Neural cell (in vitro differentiated cells): ENCODE data around the gene DESI2. TPM values are rescaled to one million over a fixed set of nuclear protein-coding genes. Genes with fewer than 3 reads are reported as not detected.

Source experiments
- H2AFZ ChIP-seq: fragments of 200-600, 300-800 bp; sonication (generic), shearing (Covaris generic); 2 replicates; pipeline ENCODE4 v1.6.0; 2014; ENCODE audit warnings: low read depth, mild to moderate bottlenecking, antibody characterized with exemption, low read length, moderate library complexity
- H3F3A ChIP-seq: fragments of 200-600 bp; shearing (Covaris generic); 2 replicates; pipeline ENCODE4 v1.6.1; 2016; ENCODE audit warnings: mild to moderate bottlenecking, moderate library complexity, mixed read lengths, antibody characterized with exemption, low read length; ENCODE audit not compliant: insufficient read depth, poor library complexity, severe bottlenecking
- H3K27ac ChIP-seq: fragments of 200-600, 300-800 bp; sonication (generic), shearing (Covaris generic); 2 replicates; pipeline ENCODE4 v1.5.1; 2014; ENCODE audit warnings: mild to moderate bottlenecking, low read length, moderate library complexity
- H3K27me3 ChIP-seq: fragments of 300-800, 200-600 bp; sonication (generic), shearing (Covaris generic); 2 replicates; pipeline ENCODE4 v1.6.0; 2014; ENCODE audit warnings: mild to moderate bottlenecking, low read depth, low read length, moderate library complexity; ENCODE audit not compliant: insufficient read depth
- H3K36me3 ChIP-seq: fragments of 300-800, 200-600 bp; sonication (generic), shearing (Covaris generic); 2 replicates; pipeline ENCODE4 v1.5.1; 2014; ENCODE audit warnings: mild to moderate bottlenecking, antibody characterized with exemption, low read length, moderate library complexity; ENCODE audit not compliant: insufficient read depth
- H3K4me2 ChIP-seq: fragments of 300-800, 200-600 bp; sonication (generic), shearing (Covaris generic); 2 replicates; pipeline ENCODE4 v1.6.0; 2014; ENCODE audit warnings: mild to moderate bottlenecking, low read length
- H3K4me3 ChIP-seq: fragments of 300-800, 200-600 bp; sonication (generic), shearing (Covaris generic); 2 replicates; pipeline ENCODE4 v1.5.1; 2014; ENCODE audit warnings: mild to moderate bottlenecking, low read length, moderate library complexity
- H3K79me2 ChIP-seq: fragments of 200-600 bp; shearing (Covaris generic); replicated peaks from 2 replicates; pipeline ENCODE4 v1.6.0; 2014; ENCODE audit warnings: mild to moderate bottlenecking, low read length, moderate library complexity; ENCODE audit not compliant: insufficient read depth
- H3K9ac ChIP-seq: fragments of 300-800, 200-600 bp; sonication (generic), shearing (Covaris generic); 2 replicates; pipeline ENCODE4 v1.6.1; 2016; ENCODE audit warnings: mild to moderate bottlenecking, low read length, mixed read lengths
- H3K9me2 ChIP-seq: fragments of 200-600 bp; shearing (Covaris generic); 2 replicates; pipeline ENCODE4 v1.6.1; 2016; ENCODE audit warnings: mild to moderate bottlenecking, low read length, mixed read lengths; ENCODE audit not compliant: insufficient read depth
- H3K9me3 ChIP-seq: fragments of 200-600, 300-800 bp; sonication (generic), shearing (Covaris generic); 2 replicates; pipeline ENCODE4 v1.6.1; 2016; ENCODE audit warnings: mild to moderate bottlenecking, mixed run types, low read length, moderate library complexity, mixed read lengths
- H4K20me1 ChIP-seq: fragments of 200-600 bp; shearing (Covaris generic); 2 replicates; pipeline ENCODE4 v1.6.1; 2016; ENCODE audit warnings: mild to moderate bottlenecking, mixed run types; ENCODE audit not compliant: insufficient read depth
- CTCF ChIP-seq: fragments of 450-650 bp; IDR thresholded peaks from 2 replicates; pipeline ENCODE4 v1.5.1; 2014; ENCODE audit warnings: antibody characterized with exemption, mild to moderate bottlenecking, moderate library complexity; ENCODE audit not compliant: poor library complexity, severe bottlenecking
- EP300 ChIP-seq: fragments of 450-650 bp; conservative IDR thresholded peaks from 2 replicates; pipeline ENCODE4 v1.6.1; 2014; ENCODE audit warnings: antibody characterized with exemption, mild to moderate bottlenecking, moderate library complexity; ENCODE audit not compliant: poor library complexity, severe bottlenecking
- EZH2 ChIP-seq: fragments of 200-600, 300-800 bp; shearing (Covaris generic), sonication (generic); IDR thresholded peaks from 2 replicates; pipeline ENCODE4 v1.6.1; 2014; ENCODE audit warnings: antibody characterized with exemption, low read length, borderline replicate concordance, mild to moderate bottlenecking; ENCODE audit not compliant: insufficient read depth, poor library complexity, severe bottlenecking
- MXI1 ChIP-seq: fragments of 450-650 bp; conservative IDR thresholded peaks from 2 replicates; pipeline ENCODE4 v1.6.1; 2014; ENCODE audit warnings: antibody characterized with exemption, mild to moderate bottlenecking; ENCODE audit not compliant: poor library complexity, severe bottlenecking
- POLR2AphosphoS5 ChIP-seq: IDR thresholded peaks from 2 replicates; pipeline ENCODE4 v1.6.1; 2012
- RAD21 ChIP-seq: fragments of 450-650 bp; conservative IDR thresholded peaks from 2 replicates; pipeline ENCODE4 v1.6.1; 2014; ENCODE audit warnings: antibody characterized with exemption, mild to moderate bottlenecking, moderate library complexity
- SMC3 ChIP-seq: fragments of 450-650 bp; conservative IDR thresholded peaks from 2 replicates; pipeline ENCODE4 v1.6.1; 2014; ENCODE audit warnings: antibody characterized with exemption, mild to moderate bottlenecking, moderate library complexity; ENCODE audit not compliant: poor library complexity
- TAF1 ChIP-seq: IDR thresholded peaks from 2 replicates; pipeline ENCODE4 v1.6.1; 2012; ENCODE audit warnings: low read depth
- polyA plus RNA-seq: library from polyadenylated mRNA; depleted of rRNA; stranded (reverse); fragments of >200 nt; gene quantifications from 2 replicates; pipeline ENCODE4 v1.2.3, GENCODE V29; 2014
- TF ChIP-seq, protein P1 (sequence below): IDR thresholded peaks from 2 replicates; pipeline ENCODE4 v1.6.1; 2012; ENCODE audit warnings: borderline replicate concordance

DESI2 gene
- polyA plus RNA-seq, 1 donor from 2014 or later: 30.8 TPM

DNA sequence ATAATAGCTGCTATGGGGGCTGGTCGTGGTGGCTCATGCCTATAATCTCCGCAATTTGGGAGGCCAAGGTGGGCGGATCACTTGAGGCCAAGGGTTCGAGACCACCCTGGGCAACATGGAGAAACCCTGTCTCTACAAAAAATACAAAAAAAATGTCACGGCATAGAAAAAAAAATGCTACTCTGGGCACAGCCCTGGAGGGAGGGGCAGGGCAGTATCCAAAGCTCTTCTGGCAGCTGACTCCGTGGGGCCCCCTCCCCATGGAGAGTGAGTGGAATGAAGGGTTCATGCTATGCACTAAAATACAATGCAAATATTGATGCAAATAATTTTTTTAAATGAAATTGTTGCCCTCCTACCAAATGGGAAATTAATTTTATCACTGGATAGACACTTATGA is 78.7 kb downstream of the DESI2 start:
- Histone ChIP-seq H2AFZ (no peak overlapping the region), H3K9ac (no peak overlapping the region), H3K9me2 (no peaks in the 10 kb centered on the region), H3K27ac (no peak overlapping the region), H3K4me2 (no peak overlapping the region), H3K4me3 (no peak overlapping the region), H3K36me3 (no peaks in the 10 kb centered on the region), H3F3A (no peaks in the 10 kb centered on the region), H3K79me2 (no peaks in the 10 kb centered on the region), H3K27me3 (peaks cover 15% of the 10 kb centered on the region), H4K20me1 (no peaks in the 10 kb centered on the region), H3K9me3 (peaks cover 3% of the 10 kb centered on the region)
- TF ChIP-seq SMC3: no peak
- TF ChIP-seq TAF1: no peak
- no peak for TF ChIP-seq MXI1
- no peak for TF ChIP-seq POLR2AphosphoS5
- no peak for TF ChIP-seq RAD21
- no peak for TF ChIP-seq EZH2
- no peak for TF ChIP-seq CTCF
- TF ChIP-seq EP300: no peak
- TF ChIP-seq, protein P1, sequence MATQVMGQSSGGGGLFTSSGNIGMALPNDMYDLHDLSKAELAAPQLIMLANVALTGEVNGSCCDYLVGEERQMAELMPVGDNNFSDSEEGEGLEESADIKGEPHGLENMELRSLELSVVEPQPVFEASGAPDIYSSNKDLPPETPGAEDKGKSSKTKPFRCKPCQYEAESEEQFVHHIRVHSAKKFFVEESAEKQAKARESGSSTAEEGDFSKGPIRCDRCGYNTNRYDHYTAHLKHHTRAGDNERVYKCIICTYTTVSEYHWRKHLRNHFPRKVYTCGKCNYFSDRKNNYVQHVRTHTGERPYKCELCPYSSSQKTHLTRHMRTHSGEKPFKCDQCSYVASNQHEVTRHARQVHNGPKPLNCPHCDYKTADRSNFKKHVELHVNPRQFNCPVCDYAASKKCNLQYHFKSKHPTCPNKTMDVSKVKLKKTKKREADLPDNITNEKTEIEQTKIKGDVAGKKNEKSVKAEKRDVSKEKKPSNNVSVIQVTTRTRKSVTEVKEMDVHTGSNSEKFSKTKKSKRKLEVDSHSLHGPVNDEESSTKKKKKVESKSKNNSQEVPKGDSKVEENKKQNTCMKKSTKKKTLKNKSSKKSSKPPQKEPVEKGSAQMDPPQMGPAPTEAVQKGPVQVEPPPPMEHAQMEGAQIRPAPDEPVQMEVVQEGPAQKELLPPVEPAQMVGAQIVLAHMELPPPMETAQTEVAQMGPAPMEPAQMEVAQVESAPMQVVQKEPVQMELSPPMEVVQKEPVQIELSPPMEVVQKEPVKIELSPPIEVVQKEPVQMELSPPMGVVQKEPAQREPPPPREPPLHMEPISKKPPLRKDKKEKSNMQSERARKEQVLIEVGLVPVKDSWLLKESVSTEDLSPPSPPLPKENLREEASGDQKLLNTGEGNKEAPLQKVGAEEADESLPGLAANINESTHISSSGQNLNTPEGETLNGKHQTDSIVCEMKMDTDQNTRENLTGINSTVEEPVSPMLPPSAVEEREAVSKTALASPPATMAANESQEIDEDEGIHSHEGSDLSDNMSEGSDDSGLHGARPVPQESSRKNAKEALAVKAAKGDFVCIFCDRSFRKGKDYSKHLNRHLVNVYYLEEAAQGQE: no peak

GRCh38 chr1:244732851-244733450 is 80.0 kb downstream of the DESI2 start:
- peaks cover 15% of the 10 kb centered on the region for H3K27me3 ChIP-seq
- H3K9ac ChIP-seq: no peak overlapping the region
- TF ChIP-seq CTCF (no peak), TAF1 (no peak), SMC3 (no peak), EZH2 (no peak), MXI1 (no peak), POLR2AphosphoS5 (no peak), EP300 (no peak), RAD21 (no peak)
- TF ChIP-seq, protein P1: no peak
- no peaks in the 10 kb centered on the region for H3K36me3 ChIP-seq
- H2AFZ ChIP-seq: no peak overlapping the region
- no peak overlapping the region for H3K4me3 ChIP-seq
- no peak overlapping the region for H3K27ac ChIP-seq
- H3F3A ChIP-seq: no peaks in the 10 kb centered on the region
- no peaks in the 10 kb centered on the region for H3K9me2 ChIP-seq
- H4K20me1 ChIP-seq: no peaks in the 10 kb centered on the region
- H3K9me3 ChIP-seq: peaks cover 3% of the 10 kb centered on the region
- H3K79me2 ChIP-seq: no peaks in the 10 kb centered on the region
- H3K4me2 ChIP-seq: no peak overlapping the region
